Panc1 (cell line): ENCODE data around the gene TBC1D23.

ENCODE experiments used
- POLR2AphosphoS5 ChIP-seq: IDR thresholded peaks from 2 replicates; pipeline ENCODE4 v1.6.1; 2012; ENCODE audit warnings: mild to moderate bottlenecking, low read depth, low read length, moderate library complexity
- SIN3A ChIP-seq: IDR thresholded peaks from 2 replicates; pipeline ENCODE4 v1.6.1; 2012; ENCODE audit warnings: low read depth, mild to moderate bottlenecking, low read length, moderate library complexity, borderline replicate concordance; ENCODE audit not compliant: insufficient read depth
- TF ChIP-seq, protein P1 (sequence below): fragments of 450-650 bp; IDR thresholded peaks from 2 replicates; pipeline ENCODE4 v1.5.1; 2017; ENCODE audit warnings: mild to moderate bottlenecking
- TF ChIP-seq, protein P2 (sequence below), 2 experiments: IDR thresholded peaks; 2 replicates each; pipeline ENCODE4 v1.6.1; 2011 to 2012; ENCODE audit warnings: low read depth in 2 of 2, control low read depth in 1 of 2, low read length in 1 of 2, mild to moderate bottlenecking in 1 of 2, moderate library complexity in 1 of 2; ENCODE audit not compliant: insufficient read depth in 1 of 2

DNA sequence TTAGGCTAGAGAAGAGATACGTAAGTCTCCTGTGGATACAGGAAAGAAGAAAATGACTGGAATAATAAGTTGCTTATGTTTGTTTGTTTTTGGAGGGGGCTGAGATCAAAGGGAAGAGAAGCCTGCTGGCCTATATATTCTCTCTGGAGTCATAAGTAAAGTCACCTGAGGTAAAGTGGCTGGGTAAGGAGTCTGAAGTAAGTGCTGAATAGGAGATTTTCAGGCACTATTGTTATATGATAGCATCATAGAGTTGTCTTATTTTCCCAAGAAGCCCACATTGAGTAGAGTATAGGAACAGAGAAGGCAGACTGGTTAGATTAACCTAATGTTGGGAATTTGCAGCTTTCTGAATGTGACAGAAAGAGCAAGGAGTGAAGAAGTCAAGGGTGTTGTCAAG, 10.7 kb downstream of the TBC1D23 start:
- TF ChIP-seq, protein P1, sequence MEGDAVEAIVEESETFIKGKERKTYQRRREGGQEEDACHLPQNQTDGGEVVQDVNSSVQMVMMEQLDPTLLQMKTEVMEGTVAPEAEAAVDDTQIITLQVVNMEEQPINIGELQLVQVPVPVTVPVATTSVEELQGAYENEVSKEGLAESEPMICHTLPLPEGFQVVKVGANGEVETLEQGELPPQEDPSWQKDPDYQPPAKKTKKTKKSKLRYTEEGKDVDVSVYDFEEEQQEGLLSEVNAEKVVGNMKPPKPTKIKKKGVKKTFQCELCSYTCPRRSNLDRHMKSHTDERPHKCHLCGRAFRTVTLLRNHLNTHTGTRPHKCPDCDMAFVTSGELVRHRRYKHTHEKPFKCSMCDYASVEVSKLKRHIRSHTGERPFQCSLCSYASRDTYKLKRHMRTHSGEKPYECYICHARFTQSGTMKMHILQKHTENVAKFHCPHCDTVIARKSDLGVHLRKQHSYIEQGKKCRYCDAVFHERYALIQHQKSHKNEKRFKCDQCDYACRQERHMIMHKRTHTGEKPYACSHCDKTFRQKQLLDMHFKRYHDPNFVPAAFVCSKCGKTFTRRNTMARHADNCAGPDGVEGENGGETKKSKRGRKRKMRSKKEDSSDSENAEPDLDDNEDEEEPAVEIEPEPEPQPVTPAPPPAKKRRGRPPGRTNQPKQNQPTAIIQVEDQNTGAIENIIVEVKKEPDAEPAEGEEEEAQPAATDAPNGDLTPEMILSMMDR = no peak
- no peak for TF ChIP-seq SIN3A
- TF ChIP-seq, protein P2, sequence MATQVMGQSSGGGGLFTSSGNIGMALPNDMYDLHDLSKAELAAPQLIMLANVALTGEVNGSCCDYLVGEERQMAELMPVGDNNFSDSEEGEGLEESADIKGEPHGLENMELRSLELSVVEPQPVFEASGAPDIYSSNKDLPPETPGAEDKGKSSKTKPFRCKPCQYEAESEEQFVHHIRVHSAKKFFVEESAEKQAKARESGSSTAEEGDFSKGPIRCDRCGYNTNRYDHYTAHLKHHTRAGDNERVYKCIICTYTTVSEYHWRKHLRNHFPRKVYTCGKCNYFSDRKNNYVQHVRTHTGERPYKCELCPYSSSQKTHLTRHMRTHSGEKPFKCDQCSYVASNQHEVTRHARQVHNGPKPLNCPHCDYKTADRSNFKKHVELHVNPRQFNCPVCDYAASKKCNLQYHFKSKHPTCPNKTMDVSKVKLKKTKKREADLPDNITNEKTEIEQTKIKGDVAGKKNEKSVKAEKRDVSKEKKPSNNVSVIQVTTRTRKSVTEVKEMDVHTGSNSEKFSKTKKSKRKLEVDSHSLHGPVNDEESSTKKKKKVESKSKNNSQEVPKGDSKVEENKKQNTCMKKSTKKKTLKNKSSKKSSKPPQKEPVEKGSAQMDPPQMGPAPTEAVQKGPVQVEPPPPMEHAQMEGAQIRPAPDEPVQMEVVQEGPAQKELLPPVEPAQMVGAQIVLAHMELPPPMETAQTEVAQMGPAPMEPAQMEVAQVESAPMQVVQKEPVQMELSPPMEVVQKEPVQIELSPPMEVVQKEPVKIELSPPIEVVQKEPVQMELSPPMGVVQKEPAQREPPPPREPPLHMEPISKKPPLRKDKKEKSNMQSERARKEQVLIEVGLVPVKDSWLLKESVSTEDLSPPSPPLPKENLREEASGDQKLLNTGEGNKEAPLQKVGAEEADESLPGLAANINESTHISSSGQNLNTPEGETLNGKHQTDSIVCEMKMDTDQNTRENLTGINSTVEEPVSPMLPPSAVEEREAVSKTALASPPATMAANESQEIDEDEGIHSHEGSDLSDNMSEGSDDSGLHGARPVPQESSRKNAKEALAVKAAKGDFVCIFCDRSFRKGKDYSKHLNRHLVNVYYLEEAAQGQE (IDR thresholded peaks at IDR 0.05; ENCODE audit: insufficient read depth in 1 of 2, low read depth in 2 of 2, low read length in 1 of 2) = no peak
- TF ChIP-seq POLR2AphosphoS5 = no peak
